GM12801 (cell line): ENCODE data around the gene CASKIN2.

Source experiments
- CTCF ChIP-seq: IDR thresholded peaks from one replicate; pipeline ENCODE4 v1.5.1; 2011; ENCODE audit warnings: control low read depth; ENCODE audit not compliant: insufficient read length; ENCODE audit errors: extremely low read depth

The CASKIN2 gene

GRCh38 chr17:75531721-75532072 lies 16.4 kb upstream of the CASKIN2 start:
- TF ChIP-seq CTCF: no peak

- TF ChIP-seq CTCF: no peak
Observed at GRCh38 chr17:75530837-75531720, 15.7 kb upstream of the CASKIN2 start.

- TF ChIP-seq CTCF: no peak
Observed at GRCh38 chr17:75526555-75527270, 11.4 kb upstream of the CASKIN2 start.

- TF ChIP-seq CTCF: no peak
Observed at GRCh38 chr17:75525806-75526554, 10.6 kb upstream of the CASKIN2 start.

- no peak for TF ChIP-seq CTCF
Observed at GRCh38 chr17:75524970-75525805, 9.9 kb upstream of the CASKIN2 start, which contains the start of gene LLGL2. Gene LLGL2, plus strand, starts transcription at chr17:75525697. Its CDS starts 17,730 bp downstream, at chr17:75543427.

GRCh38 chr17:75524269-75524969 lies 9.1 kb upstream of the CASKIN2 start:
- no peak for TF ChIP-seq CTCF
